ENCODE results near the gene PTK6. TPM values are rescaled to one million over a fixed set of nuclear protein-coding genes. Genes with fewer than 3 reads are reported as not detected.

Gene PTK6
- total and polyA plus RNA-seq, 2 donors (not counting 1 experiment from before 2014, with no cell fraction given), result 0.17 TPM; not detected in 1

- Histone ChIP-seq H3K9ac (ENCODE audit: insufficient read depth, low read length) (no peak overlapping the region), H4K20me1 (ENCODE audit: control insufficient read depth, extremely low read depth, insufficient read depth, low read length) (no peaks in the 10 kb centered on the region), H3K9me3 (ENCODE audit: control insufficient read depth, insufficient read depth, low read depth, low read length) (no peaks in the 10 kb centered on the region), H3K4me2 (ENCODE audit: extremely low read depth, insufficient read depth, low read length) (no peak overlapping the region), H3K4me3 (replicated peaks in 1 of 4; ENCODE audit: control extremely low read depth in 1 of 4, insufficient read depth in 1 of 4, low read depth in 3 of 4, low read length in 4 of 4) (no peak overlapping the region), H3K27me3 (ENCODE audit: control insufficient read depth, insufficient read depth, low read length) (no peaks in the 10 kb centered on the region), H3K36me3 (ENCODE audit: control insufficient read depth, insufficient read depth, low read length) (peaks cover 10% of the 10 kb centered on the region), H3K27ac (ENCODE audit: insufficient read depth, low read length) (no peak overlapping the region), H2AFZ (ENCODE audit: low read length) (no peak overlapping the region), H3K4me1 (ENCODE audit: control insufficient read depth, extremely low read depth, insufficient read depth, low read length) (no peaks in the 10 kb centered on the region), H3K79me2 (ENCODE audit: control insufficient read depth, insufficient read depth, low read length) (no peaks in the 10 kb centered on the region)
- TF ChIP-seq EZH2 (IDR thresholded peaks at IDR 0.05; ENCODE audit: low read length, missing control alignments), result no peak
- TF ChIP-seq, protein P1, sequence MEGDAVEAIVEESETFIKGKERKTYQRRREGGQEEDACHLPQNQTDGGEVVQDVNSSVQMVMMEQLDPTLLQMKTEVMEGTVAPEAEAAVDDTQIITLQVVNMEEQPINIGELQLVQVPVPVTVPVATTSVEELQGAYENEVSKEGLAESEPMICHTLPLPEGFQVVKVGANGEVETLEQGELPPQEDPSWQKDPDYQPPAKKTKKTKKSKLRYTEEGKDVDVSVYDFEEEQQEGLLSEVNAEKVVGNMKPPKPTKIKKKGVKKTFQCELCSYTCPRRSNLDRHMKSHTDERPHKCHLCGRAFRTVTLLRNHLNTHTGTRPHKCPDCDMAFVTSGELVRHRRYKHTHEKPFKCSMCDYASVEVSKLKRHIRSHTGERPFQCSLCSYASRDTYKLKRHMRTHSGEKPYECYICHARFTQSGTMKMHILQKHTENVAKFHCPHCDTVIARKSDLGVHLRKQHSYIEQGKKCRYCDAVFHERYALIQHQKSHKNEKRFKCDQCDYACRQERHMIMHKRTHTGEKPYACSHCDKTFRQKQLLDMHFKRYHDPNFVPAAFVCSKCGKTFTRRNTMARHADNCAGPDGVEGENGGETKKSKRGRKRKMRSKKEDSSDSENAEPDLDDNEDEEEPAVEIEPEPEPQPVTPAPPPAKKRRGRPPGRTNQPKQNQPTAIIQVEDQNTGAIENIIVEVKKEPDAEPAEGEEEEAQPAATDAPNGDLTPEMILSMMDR (conservative IDR thresholded peaks at IDR 0.05 in 1 of 2, IDR thresholded peaks at IDR 0.05 in 1 of 2; ENCODE audit: low read depth in 1 of 2, low read length in 2 of 2), result no peak
- no peak for DNase-seq (ENCODE audit: low read depth in 2 of 2)
Observed at GRCh38 chr20:63555661-63556381, 18.6 kb upstream of the PTK6 start.

GRCh38 chr20:63554361-63555278, 17.4 kb upstream of the PTK6 start:
- no peaks in the 10 kb centered on the region for H4K20me1 ChIP-seq (ENCODE audit: control insufficient read depth, extremely low read depth, insufficient read depth, low read length)
- no peaks in the 10 kb centered on the region for H3K36me3 ChIP-seq (ENCODE audit: control insufficient read depth, insufficient read depth, low read length)
- TF ChIP-seq EZH2 (IDR thresholded peaks at IDR 0.05; ENCODE audit: low read length, missing control alignments), result no peak
- TF ChIP-seq, protein P1 (conservative IDR thresholded peaks at IDR 0.05 in 1 of 2, IDR thresholded peaks at IDR 0.05 in 1 of 2; ENCODE audit: low read depth in 1 of 2, low read length in 2 of 2), result no peak
- H3K27ac ChIP-seq (ENCODE audit: insufficient read depth, low read length), result no peak overlapping the region
- no peak for DNase-seq (ENCODE audit: low read depth in 2 of 2)
- H3K9ac ChIP-seq (ENCODE audit: insufficient read depth, low read length), result no peak overlapping the region
- no peaks in the 10 kb centered on the region for H3K9me3 ChIP-seq (ENCODE audit: control insufficient read depth, insufficient read depth, low read depth, low read length)
- peak overlapping the region in 1 of 4 experiments; percentile 64 for H3K4me3 ChIP-seq (replicated peaks in 1 of 4; ENCODE audit: control extremely low read depth in 1 of 4, insufficient read depth in 1 of 4, low read depth in 3 of 4, low read length in 4 of 4)
- no peaks in the 10 kb centered on the region for H3K27me3 ChIP-seq (ENCODE audit: control insufficient read depth, insufficient read depth, low read length)
- no peak overlapping the region for H3K4me2 ChIP-seq (ENCODE audit: extremely low read depth, insufficient read depth, low read length)
- no peaks in the 10 kb centered on the region for H3K79me2 ChIP-seq (ENCODE audit: control insufficient read depth, insufficient read depth, low read length)
- no peaks in the 10 kb centered on the region for H3K4me1 ChIP-seq (ENCODE audit: control insufficient read depth, extremely low read depth, insufficient read depth, low read length)
- H2AFZ ChIP-seq (ENCODE audit: low read length), result no peak overlapping the region

- no peaks in the 10 kb centered on the region for H3K27me3 ChIP-seq (ENCODE audit: control insufficient read depth, insufficient read depth, low read length)
- H3K9ac ChIP-seq (ENCODE audit: insufficient read depth, low read length), result peak within 1 kb of the TSS; percentile 62
- peak within 1 kb of the TSS; percentile 23 for H2AFZ ChIP-seq (ENCODE audit: low read length)
- no peaks in the 10 kb centered on the region for H3K79me2 ChIP-seq (ENCODE audit: control insufficient read depth, insufficient read depth, low read length)
- H3K4me3 ChIP-seq (replicated peaks in 1 of 4; ENCODE audit: control extremely low read depth in 1 of 4, insufficient read depth in 1 of 4, low read depth in 3 of 4, low read length in 4 of 4), result peak within 1 kb of the TSS; percentile 53 to 68 (median 60)
- peak within 1 kb of the TSS; percentile 85 for H3K4me2 ChIP-seq (ENCODE audit: extremely low read depth, insufficient read depth, low read length)
- no peaks in the 10 kb centered on the region for H3K9me3 ChIP-seq (ENCODE audit: control insufficient read depth, insufficient read depth, low read depth, low read length)
- no peaks in the 10 kb centered on the region for H3K36me3 ChIP-seq (ENCODE audit: control insufficient read depth, insufficient read depth, low read length)
- H3K4me1 ChIP-seq (ENCODE audit: control insufficient read depth, extremely low read depth, insufficient read depth, low read length), result no peaks in the 10 kb centered on the region
- TF ChIP-seq, protein P1 (conservative IDR thresholded peaks at IDR 0.05 in 1 of 2, IDR thresholded peaks at IDR 0.05 in 1 of 2; ENCODE audit: low read depth in 1 of 2, low read length in 2 of 2), result no peak
- no peak for TF ChIP-seq EZH2 (IDR thresholded peaks at IDR 0.05; ENCODE audit: low read length, missing control alignments)
- no peak within 1 kb of the TSS for H3K27ac ChIP-seq (ENCODE audit: insufficient read depth, low read length)
- DNase-seq (ENCODE audit: low read depth in 2 of 2), result no peak
- H4K20me1 ChIP-seq (ENCODE audit: control insufficient read depth, extremely low read depth, insufficient read depth, low read length), result no peaks in the 10 kb centered on the region
Observed at GRCh38 chr20:63553933-63554290, 16.7 kb upstream of the PTK6 start, which contains the start of gene FNDC11. FNDC11 (plus strand) TSS chr20:63554159; CDS start chr20:63555664, 1,505 bp downstream.

Data from fibroblast of lung (primary cell).